Neural cell (in vitro differentiated cells): ENCODE measurements around the gene AGXT. TPM values are rescaled to one million over a fixed set of nuclear protein-coding genes. Genes with fewer than 3 reads are reported as not detected.

Experiments used
- H2AFZ ChIP-seq: fragments of 200-600, 300-800 bp; sonication (generic), shearing (Covaris generic); 2 replicates; pipeline ENCODE4 v1.6.0; 2014; ENCODE audit warnings: low read depth, mild to moderate bottlenecking, antibody characterized with exemption, low read length, moderate library complexity
- H3F3A ChIP-seq: fragments of 200-600 bp; shearing (Covaris generic); 2 replicates; pipeline ENCODE4 v1.6.1; 2016; ENCODE audit warnings: mild to moderate bottlenecking, moderate library complexity, mixed read lengths, antibody characterized with exemption, low read length; ENCODE audit not compliant: insufficient read depth, poor library complexity, severe bottlenecking
- H3K27ac ChIP-seq: fragments of 200-600, 300-800 bp; sonication (generic), shearing (Covaris generic); 2 replicates; pipeline ENCODE4 v1.5.1; 2014; ENCODE audit warnings: mild to moderate bottlenecking, low read length, moderate library complexity
- H3K27me3 ChIP-seq: fragments of 300-800, 200-600 bp; sonication (generic), shearing (Covaris generic); 2 replicates; pipeline ENCODE4 v1.6.0; 2014; ENCODE audit warnings: mild to moderate bottlenecking, low read depth, low read length, moderate library complexity; ENCODE audit not compliant: insufficient read depth
- H3K36me3 ChIP-seq: fragments of 300-800, 200-600 bp; sonication (generic), shearing (Covaris generic); 2 replicates; pipeline ENCODE4 v1.5.1; 2014; ENCODE audit warnings: mild to moderate bottlenecking, antibody characterized with exemption, low read length, moderate library complexity; ENCODE audit not compliant: insufficient read depth
- H3K4me2 ChIP-seq: fragments of 300-800, 200-600 bp; sonication (generic), shearing (Covaris generic); 2 replicates; pipeline ENCODE4 v1.6.0; 2014; ENCODE audit warnings: mild to moderate bottlenecking, low read length
- H3K4me3 ChIP-seq: fragments of 300-800, 200-600 bp; sonication (generic), shearing (Covaris generic); 2 replicates; pipeline ENCODE4 v1.5.1; 2014; ENCODE audit warnings: mild to moderate bottlenecking, low read length, moderate library complexity
- H3K79me2 ChIP-seq: fragments of 200-600 bp; shearing (Covaris generic); replicated peaks from 2 replicates; pipeline ENCODE4 v1.6.0; 2014; ENCODE audit warnings: mild to moderate bottlenecking, low read length, moderate library complexity; ENCODE audit not compliant: insufficient read depth
- H3K9ac ChIP-seq: fragments of 300-800, 200-600 bp; sonication (generic), shearing (Covaris generic); 2 replicates; pipeline ENCODE4 v1.6.1; 2016; ENCODE audit warnings: mild to moderate bottlenecking, low read length, mixed read lengths
- H3K9me2 ChIP-seq: fragments of 200-600 bp; shearing (Covaris generic); 2 replicates; pipeline ENCODE4 v1.6.1; 2016; ENCODE audit warnings: mild to moderate bottlenecking, low read length, mixed read lengths; ENCODE audit not compliant: insufficient read depth
- H3K9me3 ChIP-seq: fragments of 200-600, 300-800 bp; sonication (generic), shearing (Covaris generic); 2 replicates; pipeline ENCODE4 v1.6.1; 2016; ENCODE audit warnings: mild to moderate bottlenecking, mixed run types, low read length, moderate library complexity, mixed read lengths
- H4K20me1 ChIP-seq: fragments of 200-600 bp; shearing (Covaris generic); 2 replicates; pipeline ENCODE4 v1.6.1; 2016; ENCODE audit warnings: mild to moderate bottlenecking, mixed run types; ENCODE audit not compliant: insufficient read depth
- EP300 ChIP-seq: fragments of 450-650 bp; conservative IDR thresholded peaks from 2 replicates; pipeline ENCODE4 v1.6.1; 2014; ENCODE audit warnings: antibody characterized with exemption, mild to moderate bottlenecking, moderate library complexity; ENCODE audit not compliant: poor library complexity, severe bottlenecking
- EZH2 ChIP-seq: fragments of 200-600, 300-800 bp; shearing (Covaris generic), sonication (generic); IDR thresholded peaks from 2 replicates; pipeline ENCODE4 v1.6.1; 2014; ENCODE audit warnings: antibody characterized with exemption, low read length, borderline replicate concordance, mild to moderate bottlenecking; ENCODE audit not compliant: insufficient read depth, poor library complexity, severe bottlenecking
- MXI1 ChIP-seq: fragments of 450-650 bp; conservative IDR thresholded peaks from 2 replicates; pipeline ENCODE4 v1.6.1; 2014; ENCODE audit warnings: antibody characterized with exemption, mild to moderate bottlenecking; ENCODE audit not compliant: poor library complexity, severe bottlenecking
- POLR2AphosphoS5 ChIP-seq: IDR thresholded peaks from 2 replicates; pipeline ENCODE4 v1.6.1; 2012
- RAD21 ChIP-seq: fragments of 450-650 bp; conservative IDR thresholded peaks from 2 replicates; pipeline ENCODE4 v1.6.1; 2014; ENCODE audit warnings: antibody characterized with exemption, mild to moderate bottlenecking, moderate library complexity
- REST ChIP-seq: IDR thresholded peaks from 2 replicates; pipeline ENCODE4 v1.6.1; 2012; ENCODE audit warnings: borderline replicate concordance
- SMC3 ChIP-seq: fragments of 450-650 bp; conservative IDR thresholded peaks from 2 replicates; pipeline ENCODE4 v1.6.1; 2014; ENCODE audit warnings: antibody characterized with exemption, mild to moderate bottlenecking, moderate library complexity; ENCODE audit not compliant: poor library complexity
- TAF1 ChIP-seq: IDR thresholded peaks from 2 replicates; pipeline ENCODE4 v1.6.1; 2012; ENCODE audit warnings: low read depth
- polyA plus RNA-seq: library from polyadenylated mRNA; depleted of rRNA; stranded (reverse); fragments of >200 nt; gene quantifications from 2 replicates; pipeline ENCODE4 v1.2.3, GENCODE V29; 2014
- TF ChIP-seq, protein P1 (sequence below): fragments of 450-650 bp; IDR thresholded peaks from 2 replicates; pipeline ENCODE4 v1.5.1; 2014; ENCODE audit warnings: antibody characterized with exemption, mild to moderate bottlenecking, moderate library complexity; ENCODE audit not compliant: poor library complexity, severe bottlenecking

AGXT gene
- polyA plus RNA-seq, 1 donor from 2014 or later = not detected

GRCh38 chr2:240886678-240887609 is 18.3 kb downstream of the AGXT start:
- TF ChIP-seq POLR2AphosphoS5 (no peak), MXI1 (no peak), RAD21 (no peak), TAF1 (no peak), EZH2 (no peak), SMC3 (no peak), EP300 (no peak), REST (no peak)
- TF ChIP-seq, protein P1, sequence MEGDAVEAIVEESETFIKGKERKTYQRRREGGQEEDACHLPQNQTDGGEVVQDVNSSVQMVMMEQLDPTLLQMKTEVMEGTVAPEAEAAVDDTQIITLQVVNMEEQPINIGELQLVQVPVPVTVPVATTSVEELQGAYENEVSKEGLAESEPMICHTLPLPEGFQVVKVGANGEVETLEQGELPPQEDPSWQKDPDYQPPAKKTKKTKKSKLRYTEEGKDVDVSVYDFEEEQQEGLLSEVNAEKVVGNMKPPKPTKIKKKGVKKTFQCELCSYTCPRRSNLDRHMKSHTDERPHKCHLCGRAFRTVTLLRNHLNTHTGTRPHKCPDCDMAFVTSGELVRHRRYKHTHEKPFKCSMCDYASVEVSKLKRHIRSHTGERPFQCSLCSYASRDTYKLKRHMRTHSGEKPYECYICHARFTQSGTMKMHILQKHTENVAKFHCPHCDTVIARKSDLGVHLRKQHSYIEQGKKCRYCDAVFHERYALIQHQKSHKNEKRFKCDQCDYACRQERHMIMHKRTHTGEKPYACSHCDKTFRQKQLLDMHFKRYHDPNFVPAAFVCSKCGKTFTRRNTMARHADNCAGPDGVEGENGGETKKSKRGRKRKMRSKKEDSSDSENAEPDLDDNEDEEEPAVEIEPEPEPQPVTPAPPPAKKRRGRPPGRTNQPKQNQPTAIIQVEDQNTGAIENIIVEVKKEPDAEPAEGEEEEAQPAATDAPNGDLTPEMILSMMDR = no peak
- no peaks in the 10 kb centered on the region for H3F3A ChIP-seq
- H2AFZ ChIP-seq = no peak overlapping the region
- no peak overlapping the region for H3K9ac ChIP-seq
- no peaks in the 10 kb centered on the region for H3K9me3 ChIP-seq
- H3K4me2 ChIP-seq = no peak overlapping the region
- H3K9me2 ChIP-seq = no peaks in the 10 kb centered on the region
- no peaks in the 10 kb centered on the region for H3K79me2 ChIP-seq
- H4K20me1 ChIP-seq = no peaks in the 10 kb centered on the region
- H3K36me3 ChIP-seq = no peaks in the 10 kb centered on the region
- no peak overlapping the region for H3K4me3 ChIP-seq
- no peaks in the 10 kb centered on the region for H3K27me3 ChIP-seq
- no peak overlapping the region for H3K27ac ChIP-seq

DNA sequence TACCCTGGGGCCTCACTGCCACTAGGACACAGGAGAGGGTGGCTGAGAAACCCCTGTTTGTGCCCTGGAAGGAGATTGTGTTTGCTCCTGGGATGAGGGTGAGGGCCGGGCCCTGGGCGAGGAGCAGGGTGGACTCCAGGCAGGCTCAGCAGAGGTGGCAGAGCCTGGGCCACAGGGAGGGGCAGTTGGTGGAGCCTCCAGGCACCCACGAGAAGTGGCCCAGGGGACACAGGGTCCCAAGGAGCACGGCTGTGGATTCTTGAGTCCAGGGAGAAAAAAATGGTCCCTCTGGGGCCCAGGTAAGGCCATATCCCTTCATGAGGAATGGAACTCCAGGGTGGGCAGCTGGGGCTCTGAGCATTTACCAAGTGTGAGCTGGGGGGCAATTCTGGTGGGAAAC is 19.0 kb downstream of the AGXT start:
- H3K9me2 ChIP-seq = no peaks in the 10 kb centered on the region
- H4K20me1 ChIP-seq = no peaks in the 10 kb centered on the region
- H3K27me3 ChIP-seq = no peaks in the 10 kb centered on the region
- H3K9ac ChIP-seq = no peak overlapping the region
- no peak overlapping the region for H3K4me2 ChIP-seq
- no peaks in the 10 kb centered on the region for H3K9me3 ChIP-seq
- H3K79me2 ChIP-seq = no peaks in the 10 kb centered on the region
- H3F3A ChIP-seq = no peaks in the 10 kb centered on the region
- no peak overlapping the region for H2AFZ ChIP-seq
- H3K27ac ChIP-seq = no peak overlapping the region
- TF ChIP-seq, protein P1 = no peak
- TF ChIP-seq MXI1 (no peak), SMC3 (no peak), REST (no peak), EP300 (no peak), POLR2AphosphoS5 (no peak)
- no peaks in the 10 kb centered on the region for H3K36me3 ChIP-seq
- H3K4me3 ChIP-seq = no peak overlapping the region
